Natural killer cell treated with Interleukin-12 subunit alpha and Interleukin-12 subunit beta and Interleukin-15 and Interleukin-18, amount 100 ng/mL, for 72 hours (primary cell): ENCODE data around the gene SNRNP35. TPM values are rescaled to one million over a fixed set of nuclear protein-coding genes. Genes with fewer than 3 reads are reported as not detected.
"Not testable (repeated sequence)": the region's sequence is repeated elsewhere in the genome, so short reads cannot be mapped to it uniquely, and the experiment has no call there.

Experiments
- ATAC-seq, 2 donors: fragments of 150-1000 bp; cut with Tn5 transposase in 1 of 2; sonication (Bioruptor Pico), chemical (Tn5 transposase) in 1 of 2; 2 replicates each; pipeline ENCODE4 v1.10.0; 2021
- DNase-seq: peaks from one replicate; pipeline ENCODE4 v3.0.0; 2022; ENCODE audit warnings: low spot score
- H3K27ac Mint-ChIP-seq, 2 donors: 1 replicate in 1 of 2; 2 replicates in 1 of 2; pipeline ENCODE4 v1.8.0; 2022; ENCODE audit warnings: mixed read lengths in 2 of 2, mild to moderate bottlenecking in 1 of 2, moderate library complexity in 1 of 2
- H3K27me3 Mint-ChIP-seq, 2 donors: 1 replicate in 1 of 2; 2 replicates in 1 of 2; pipeline ENCODE4 v1.8.0; 2022; ENCODE audit warnings: mixed read lengths in 2 of 2
- H3K36me3 Mint-ChIP-seq: one replicate; pipeline ENCODE4 v1.8.0; 2022; ENCODE audit warnings: mixed read lengths
- H3K4me1 Mint-ChIP-seq, 2 donors: 1 replicate in 1 of 2; 2 replicates in 1 of 2; pipeline ENCODE4 v1.8.0; 2022; ENCODE audit warnings: low read depth in 2 of 2, mixed read lengths in 2 of 2, mild to moderate bottlenecking in 1 of 2
- H3K4me3 Mint-ChIP-seq: one replicate; pipeline ENCODE4 v1.8.0; 2022; ENCODE audit warnings: mixed read lengths
- H3K9me3 Mint-ChIP-seq: 2 replicates; pipeline ENCODE4 v1.8.0; 2022; ENCODE audit warnings: mixed read lengths
- total RNA-seq, 2 donors: library from RNA; stranded (reverse); gene quantifications; one replicate each; pipeline ENCODE4 v1.2.3, GENCODE V29; 2022

SNRNP35 gene
- total RNA-seq, 2 donors from 2014 or later: 27.3 to 36.9 TPM

DNA sequence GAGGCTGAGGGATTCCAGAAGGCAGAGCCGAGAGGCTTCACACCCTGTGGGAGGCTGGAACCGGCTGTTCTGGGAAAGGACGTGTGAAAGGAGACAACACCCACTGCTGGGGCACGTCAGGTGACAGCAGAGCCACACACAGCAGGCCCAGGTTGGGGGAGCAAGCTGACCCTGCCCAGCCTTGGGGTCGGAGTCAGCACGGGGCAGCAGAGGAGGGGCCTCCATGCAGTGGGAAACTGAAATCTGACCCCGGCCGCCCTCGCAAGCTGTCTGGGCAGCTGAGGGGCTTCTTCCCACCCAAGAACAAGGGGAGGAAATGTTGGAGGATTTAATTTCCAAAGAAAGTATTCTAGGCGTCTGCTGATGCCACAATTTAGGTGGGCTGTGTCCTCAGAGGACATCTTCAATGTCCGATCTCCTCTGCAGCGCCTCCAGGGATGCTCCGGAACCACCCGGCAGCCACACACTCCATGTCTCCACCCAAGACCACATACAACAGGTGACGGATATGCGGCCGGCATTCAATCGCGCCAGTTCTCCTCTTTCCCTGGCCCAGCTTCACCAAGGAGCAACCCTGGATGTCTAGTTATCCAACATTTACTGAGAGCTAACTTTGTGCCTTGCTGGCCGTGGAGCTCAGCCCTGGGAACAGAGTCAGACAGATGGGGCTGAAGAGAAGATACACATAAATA is 30.7 kb downstream of the SNRNP35 start:
- Mint-ChIP-seq H3K4me1 (peaks cover 7 to 13% of the 10 kb centered on the region in 2 donors), H3K9me3 (no peaks in the 10 kb centered on the region), H3K27me3 (peaks cover 0 to 2% of the 10 kb centered on the region in 2 donors), H3K4me3 (no peak overlapping the region), H3K27ac (no peak overlapping the region), H3K36me3 (no peaks in the 10 kb centered on the region)
- DNase-seq (no peak), ATAC-seq (no peak)

- H3K36me3 Mint-ChIP-seq: no peaks in the 10 kb centered on the region
- H3K27me3 Mint-ChIP-seq: no peaks in the 10 kb centered on the region
- DNase-seq (no peak), ATAC-seq (no peak)
- H3K9me3 Mint-ChIP-seq: no peaks in the 10 kb centered on the region
- H3K4me3 Mint-ChIP-seq: no peak overlapping the region
- H3K27ac Mint-ChIP-seq: no peak overlapping the region
- peaks cover 2 to 5% of the 10 kb centered on the region in 2 donors for H3K4me1 Mint-ChIP-seq
Measured at GRCh38 chr12:123489580-123489979, 31.6 kb downstream of the SNRNP35 start.

DNA sequence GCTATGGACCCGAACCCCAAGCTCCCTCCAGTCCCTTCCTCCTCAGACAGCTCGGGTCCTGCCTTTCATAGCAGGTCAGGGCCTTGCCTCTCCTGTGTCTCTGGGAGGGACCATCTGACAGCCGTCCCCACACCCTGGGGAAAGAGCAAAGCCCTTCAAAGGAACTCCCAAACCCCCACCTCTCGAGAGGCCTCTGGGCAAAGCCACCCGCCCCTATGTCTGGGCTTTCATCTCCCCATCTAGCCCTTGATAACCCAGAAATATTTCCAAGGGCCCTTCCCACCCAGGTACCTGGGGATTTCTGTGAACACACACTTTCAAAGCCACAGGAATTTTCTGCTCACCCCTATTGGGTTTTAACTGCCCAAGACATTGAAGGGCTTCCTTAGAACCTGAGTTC is 32.1 kb downstream of the SNRNP35 start:
- Mint-ChIP-seq H3K4me1 (peaks cover 0 to 2% of the 10 kb centered on the region in 2 donors), H3K4me3 (no peak overlapping the region), H3K36me3 (no peaks in the 10 kb centered on the region), H3K9me3 (no peaks in the 10 kb centered on the region), H3K27ac (no peak overlapping the region), H3K27me3 (no peaks in the 10 kb centered on the region)
- ATAC-seq: no peak
- no peak for DNase-seq

DNA sequence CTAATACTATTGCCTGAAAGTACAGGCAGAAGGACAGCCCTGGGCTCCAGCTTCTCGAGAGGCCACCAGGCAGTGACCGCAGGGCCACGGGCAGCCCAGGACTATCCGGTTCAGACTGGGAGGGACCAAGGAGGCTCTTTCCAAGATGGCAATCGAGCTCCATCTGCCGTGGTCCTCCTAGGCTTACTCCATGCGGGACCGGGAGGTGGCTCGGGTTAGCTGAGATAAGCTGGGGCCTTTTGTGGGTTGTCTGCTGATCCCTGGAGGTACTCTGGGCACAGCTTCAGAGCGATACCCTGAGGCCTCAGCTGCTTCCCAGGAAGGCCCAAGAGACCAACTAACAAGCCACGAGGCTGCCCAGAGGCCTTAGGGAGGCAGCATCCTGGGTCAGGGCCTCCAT is 33.1 kb downstream of the SNRNP35 start:
- peak in 1 of 2 donors; percentile 15 for ATAC-seq
- no peak for DNase-seq
- H3K4me3 Mint-ChIP-seq: no peak overlapping the region
- H3K27ac Mint-ChIP-seq: no peak overlapping the region
- peaks cover 0 to 2% of the 10 kb centered on the region in 2 donors for H3K4me1 Mint-ChIP-seq
- H3K9me3 Mint-ChIP-seq: no peaks in the 10 kb centered on the region
- no peaks in the 10 kb centered on the region for H3K36me3 Mint-ChIP-seq
- no peaks in the 10 kb centered on the region for H3K27me3 Mint-ChIP-seq

DNA sequence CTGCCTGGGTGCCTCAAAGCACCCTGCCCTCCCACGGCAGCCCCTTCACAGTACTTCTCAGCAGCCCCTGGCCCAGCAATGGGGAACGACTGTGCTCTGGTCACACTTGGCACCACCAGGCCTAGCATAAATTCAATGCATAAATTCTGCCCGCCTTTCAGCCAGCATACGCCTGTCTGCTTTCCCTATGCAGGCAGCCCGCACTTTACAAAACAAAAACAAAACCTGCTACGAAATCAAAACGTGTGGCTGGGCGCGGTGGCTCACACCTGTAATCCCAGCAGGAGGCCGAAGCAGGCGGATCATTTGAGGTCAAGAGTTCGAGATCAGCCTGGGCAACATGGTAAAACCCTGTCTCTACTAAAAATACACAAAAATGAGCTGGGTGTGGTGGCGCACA is 33.5 kb downstream of the SNRNP35 start:
- H3K36me3 Mint-ChIP-seq: no peaks in the 10 kb centered on the region
- no peak overlapping the region for H3K4me3 Mint-ChIP-seq
- no peaks in the 10 kb centered on the region for H3K27me3 Mint-ChIP-seq
- DNase-seq (no peak), ATAC-seq (peak in 1 of 2 donors; percentile 11)
- H3K4me1 Mint-ChIP-seq: no peaks in the 10 kb centered on the region
- no peaks in the 10 kb centered on the region for H3K9me3 Mint-ChIP-seq
- H3K27ac Mint-ChIP-seq: no peak overlapping the region

DNA sequence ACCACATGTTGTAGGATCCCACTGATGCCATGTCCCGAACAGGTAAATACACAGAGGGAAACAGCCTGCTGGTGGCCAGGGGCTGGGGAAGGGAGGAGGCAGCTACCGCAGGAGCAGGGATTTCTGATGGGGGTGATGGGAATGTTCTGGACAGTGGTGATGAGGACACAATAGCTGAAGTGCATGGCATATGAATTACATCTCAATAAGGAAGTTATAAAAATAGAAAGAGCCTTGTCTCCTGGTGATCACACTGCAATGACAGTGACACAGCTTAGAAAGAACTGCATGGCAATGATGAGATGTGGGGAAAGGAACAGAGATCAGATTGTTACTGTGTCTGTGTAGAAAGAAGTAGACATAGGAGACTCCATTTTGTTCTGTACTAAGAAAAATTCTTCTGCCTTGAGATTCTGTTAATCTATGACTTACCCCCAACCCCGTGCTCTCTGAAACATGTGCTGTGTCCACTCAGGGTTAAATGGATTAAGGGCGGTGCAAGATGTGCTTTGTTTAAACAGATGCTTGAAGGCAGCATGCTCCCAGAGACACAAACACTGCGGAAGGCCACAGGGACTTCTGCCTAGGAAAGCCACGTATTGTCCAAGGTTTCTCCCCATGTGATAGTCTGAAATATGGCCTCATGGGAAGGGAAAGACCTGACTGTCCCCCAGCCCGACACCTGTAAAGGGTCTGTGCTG is 34.5 kb downstream of the SNRNP35 start:
- not testable (repeated sequence) for H3K9me3 Mint-ChIP-seq, H3K27ac Mint-ChIP-seq, H3K27me3 Mint-ChIP-seq, H3K36me3 Mint-ChIP-seq, H3K4me3 Mint-ChIP-seq, ATAC-seq, DNase-seq, H3K4me1 Mint-ChIP-seq

- H3K27ac Mint-ChIP-seq: no peak overlapping the region
Measured at GRCh38 chr12:123494124-123494851, 36.3 kb downstream of the SNRNP35 start.

GRCh38 chr12:123497065-123497464 is 39.1 kb downstream of the SNRNP35 start:
- no peaks in the 10 kb centered on the region for H3K36me3 Mint-ChIP-seq
- no peak overlapping the region for H3K4me3 Mint-ChIP-seq
- ATAC-seq (no peak), DNase-seq (no peak)
- no peaks in the 10 kb centered on the region for H3K9me3 Mint-ChIP-seq
- no peaks in the 10 kb centered on the region for H3K27me3 Mint-ChIP-seq
- no peak overlapping the region for H3K27ac Mint-ChIP-seq
- H3K4me1 Mint-ChIP-seq: no peaks in the 10 kb centered on the region

More at GRCh38 chr12:123494124-123494851, 36.3 kb downstream of the SNRNP35 start:
- ATAC-seq: peak in 1 of 2 donors; percentile 19
- Mint-ChIP-seq H3K9me3 (no peaks in the 10 kb centered on the region), H3K27me3 (no peaks in the 10 kb centered on the region), H3K4me1 (no peaks in the 10 kb centered on the region), H3K36me3 (no peaks in the 10 kb centered on the region), H3K4me3 (no peak overlapping the region)
- no peak for DNase-seq

DNA sequence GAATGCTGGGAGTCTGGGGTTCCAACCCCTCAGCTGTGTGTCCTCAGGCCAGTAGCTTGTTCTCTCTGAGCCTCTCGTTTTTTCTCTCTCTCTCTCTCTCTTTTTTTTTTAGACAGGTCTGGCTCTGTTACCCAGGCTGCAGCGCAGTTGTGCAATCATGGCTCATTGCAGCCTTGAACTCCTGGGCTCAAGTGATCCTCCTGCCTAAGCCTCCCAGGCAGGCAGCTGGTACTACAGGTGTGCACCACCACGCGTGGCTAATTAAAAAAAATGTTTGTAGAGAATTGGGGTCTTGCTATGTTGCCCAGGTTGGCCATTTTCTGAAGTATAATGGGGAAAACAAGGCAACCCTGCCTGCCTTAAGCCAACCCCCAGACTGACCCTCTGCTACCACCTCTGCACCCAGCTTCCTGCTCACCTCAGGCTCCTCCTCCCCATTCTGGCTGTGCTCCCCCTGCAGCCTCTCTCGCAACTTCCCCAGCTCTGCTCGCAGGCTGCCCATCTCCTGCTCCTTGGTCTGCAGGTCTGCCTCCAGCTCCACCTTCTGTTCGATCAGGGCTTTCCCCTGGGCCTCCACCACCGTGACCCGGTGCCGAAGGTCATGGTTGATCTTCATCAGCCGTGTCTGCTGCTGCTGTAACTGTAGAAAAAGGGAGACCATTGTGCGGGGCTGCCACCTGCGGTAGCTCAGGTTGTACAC is 40.3 kb downstream of the SNRNP35 start:
- ATAC-seq: no peak
- Mint-ChIP-seq H3K27me3 (no peaks in the 10 kb centered on the region), H3K9me3 (no peaks in the 10 kb centered on the region), H3K36me3 (no peaks in the 10 kb centered on the region), H3K4me1 (no peaks in the 10 kb centered on the region), H3K4me3 (no peak overlapping the region), H3K27ac (no peak overlapping the region)
- DNase-seq: no peak

DNA sequence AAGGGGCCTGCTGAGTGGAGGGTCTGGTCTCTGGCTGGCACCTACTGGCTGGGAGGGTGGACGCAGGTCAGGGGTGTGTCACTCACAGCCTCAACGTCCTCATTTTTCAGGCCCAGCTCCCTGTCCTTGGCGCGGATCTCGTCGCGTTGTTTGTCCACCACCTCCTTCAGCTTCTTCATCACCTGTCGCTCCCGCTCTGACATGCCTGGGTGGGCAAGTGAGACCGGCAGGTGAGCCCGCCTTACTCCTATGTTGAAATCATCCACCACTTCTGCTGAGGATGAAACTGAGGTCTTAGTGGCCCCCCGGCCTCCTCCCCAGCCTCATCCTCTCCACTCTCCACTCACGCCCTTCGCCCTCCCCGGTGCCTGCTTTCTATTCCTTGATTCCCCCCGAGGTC is 41.4 kb downstream of the SNRNP35 start:
- no peak for DNase-seq

DNA sequence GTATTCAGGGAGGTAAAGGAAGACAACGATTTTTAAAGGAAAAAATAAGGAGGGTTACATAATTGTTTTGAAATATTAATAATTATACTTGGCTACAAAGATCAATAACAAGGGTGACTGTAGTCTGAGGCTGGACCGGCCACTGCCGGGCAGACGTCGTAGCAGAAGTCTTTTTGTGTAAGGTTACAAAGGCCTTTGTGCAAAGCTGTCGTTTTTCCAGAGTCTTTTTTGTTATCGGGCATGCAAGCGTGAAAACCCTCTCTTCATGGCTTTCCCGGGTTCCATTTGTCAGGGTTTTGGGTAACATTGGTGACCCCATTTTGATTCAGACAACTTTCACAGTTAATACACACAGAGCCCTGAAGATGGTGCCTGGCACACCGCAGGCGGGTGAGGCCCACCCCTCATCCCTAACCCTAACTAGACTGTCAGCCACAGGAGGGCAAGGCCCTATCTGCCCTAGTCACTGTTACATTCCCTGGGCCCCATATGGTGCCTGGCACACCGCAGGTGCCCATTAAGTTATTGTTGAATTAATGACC is 44.3 kb downstream of the SNRNP35 start:
- DNase-seq: no peak
- H3K27ac Mint-ChIP-seq: no peak overlapping the region
- H3K27me3 Mint-ChIP-seq: no peaks in the 10 kb centered on the region
- no peak overlapping the region for H3K4me3 Mint-ChIP-seq
- H3K9me3 Mint-ChIP-seq: no peaks in the 10 kb centered on the region
- H3K4me1 Mint-ChIP-seq: no peaks in the 10 kb centered on the region
- no peak for ATAC-seq
- H3K36me3 Mint-ChIP-seq: no peaks in the 10 kb centered on the region

More for the DNA sequence above, 41.4 kb downstream of the SNRNP35 start:
- H3K27ac Mint-ChIP-seq: no peak overlapping the region
- no peak for ATAC-seq
- no peak overlapping the region for H3K4me3 Mint-ChIP-seq
- H3K4me1 Mint-ChIP-seq: no peaks in the 10 kb centered on the region
- H3K27me3 Mint-ChIP-seq: no peaks in the 10 kb centered on the region
- H3K9me3 Mint-ChIP-seq: no peaks in the 10 kb centered on the region
- H3K36me3 Mint-ChIP-seq: no peaks in the 10 kb centered on the region

GRCh38 chr12:123506059-123506842 is 48.3 kb downstream of the SNRNP35 start:
- no peaks in the 10 kb centered on the region for H3K27me3 Mint-ChIP-seq
- H3K4me1 Mint-ChIP-seq: no peaks in the 10 kb centered on the region
- DNase-seq (no peak), ATAC-seq (no peak)
- no peaks in the 10 kb centered on the region for H3K36me3 Mint-ChIP-seq
- H3K27ac Mint-ChIP-seq: no peak overlapping the region
- H3K9me3 Mint-ChIP-seq: no peaks in the 10 kb centered on the region
- no peak overlapping the region for H3K4me3 Mint-ChIP-seq

GRCh38 chr12:123506843-123507236 is 48.9 kb downstream of the SNRNP35 start:
- no peak overlapping the region for H3K27ac Mint-ChIP-seq
- no peak overlapping the region for H3K4me3 Mint-ChIP-seq
- no peaks in the 10 kb centered on the region for H3K36me3 Mint-ChIP-seq
- DNase-seq (no peak), ATAC-seq (no peak)
- no peaks in the 10 kb centered on the region for H3K9me3 Mint-ChIP-seq
- H3K4me1 Mint-ChIP-seq: no peaks in the 10 kb centered on the region
- H3K27me3 Mint-ChIP-seq: no peaks in the 10 kb centered on the region
